Ecto neural progenitor cell (in vitro differentiated cells): Measurements from ENCODE around the gene BMERB1.

Experiments used
- DNase-seq: peaks from one replicate; pipeline ENCODE4 v3.0.0-alpha.2; 2018; ENCODE audit warnings: low spot score

The BMERB1 gene

DNA sequence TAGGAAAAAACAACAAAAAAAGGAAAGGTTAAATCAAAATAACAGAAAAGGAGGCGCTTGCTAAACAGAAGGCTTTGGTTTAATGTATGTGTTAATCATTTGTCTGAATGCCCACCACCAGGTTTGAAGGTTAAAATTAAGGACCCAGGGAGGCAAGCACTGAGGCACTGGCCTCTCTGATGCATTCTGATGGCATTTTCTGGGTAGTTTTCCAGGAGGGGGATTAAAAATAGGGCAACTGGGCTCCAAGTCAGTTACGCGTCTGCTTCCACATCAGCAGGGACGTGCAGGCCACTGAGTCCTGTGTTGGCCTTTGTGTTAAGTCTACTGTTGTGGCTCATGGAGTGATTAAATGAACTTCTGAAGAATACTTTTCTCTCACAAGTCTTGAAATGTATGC lies 181.6 kb downstream of the BMERB1 start:
- no peak for DNase-seq

DNA sequence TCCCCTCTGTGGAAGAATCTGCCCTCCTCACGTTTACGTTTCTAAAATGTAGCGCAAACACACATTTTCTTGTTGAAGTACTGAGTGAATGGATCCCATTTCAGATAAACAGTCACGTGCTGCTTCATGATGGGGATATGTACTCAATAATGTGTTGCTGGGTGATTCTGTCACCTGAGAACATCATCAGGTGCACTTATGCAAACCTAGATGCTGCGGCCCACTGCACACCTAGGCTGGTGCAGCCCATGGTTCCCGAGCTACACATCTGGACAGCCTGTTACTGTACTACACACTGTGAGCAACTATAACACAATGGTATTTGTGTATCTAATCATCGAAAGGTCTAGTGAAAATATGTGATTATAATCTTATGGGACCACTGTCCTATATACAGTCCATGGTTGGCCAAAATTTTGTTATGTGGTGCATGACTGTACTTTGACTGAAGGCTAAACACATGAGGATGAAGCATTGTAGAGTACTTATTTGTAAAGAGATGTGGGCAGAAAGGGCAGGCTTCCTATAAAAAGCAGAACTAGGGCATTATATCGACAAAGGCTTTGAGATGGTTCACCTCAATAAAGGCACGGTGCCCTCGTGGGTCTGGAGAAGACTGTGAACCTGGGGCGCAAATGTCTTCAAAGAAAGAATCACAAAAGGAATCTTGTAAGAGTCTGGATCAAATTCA lies 182.2 kb downstream of the BMERB1 start:
- DNase-seq, result no peak

DNA sequence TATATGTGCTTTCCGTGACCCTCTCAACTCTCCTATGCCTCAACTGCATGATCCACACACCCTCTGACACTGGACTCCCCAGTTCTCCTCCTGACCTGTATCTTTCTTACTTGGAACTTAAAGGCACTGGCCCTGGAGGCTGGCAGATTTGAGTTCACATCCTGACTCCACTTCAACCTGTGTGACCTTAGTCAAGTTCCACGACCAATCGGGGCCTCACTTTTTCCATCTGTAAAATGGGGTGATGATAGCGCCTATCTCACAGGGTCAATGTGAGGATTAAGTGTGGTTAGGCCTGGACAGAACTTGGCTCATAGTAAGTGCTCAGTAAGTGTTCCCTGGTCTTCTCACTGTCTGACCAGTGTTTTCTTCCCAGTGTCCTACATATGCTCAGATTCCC lies 183.5 kb downstream of the BMERB1 start:
- no peak for DNase-seq

DNA sequence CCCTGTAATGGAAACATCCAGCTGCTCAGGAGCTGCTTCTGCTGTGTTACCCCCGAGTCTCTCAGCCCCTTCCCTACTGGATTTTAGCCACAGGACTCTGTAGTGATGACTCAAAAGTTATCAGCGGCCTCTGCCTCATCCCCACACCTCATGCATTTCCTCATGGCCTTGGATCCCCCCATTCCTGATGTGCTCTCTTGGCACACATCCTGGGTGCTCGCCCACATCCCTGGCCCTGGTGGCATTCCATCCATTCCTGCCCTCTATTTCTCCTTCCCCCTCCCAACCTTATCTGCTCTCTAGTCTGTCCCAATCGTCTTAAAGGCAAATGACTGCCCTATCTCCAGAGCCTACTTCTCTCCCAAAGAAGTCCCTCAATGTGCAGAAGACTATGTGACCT lies 184.0 kb downstream of the BMERB1 start:
- DNase-seq, result no peak

DNA sequence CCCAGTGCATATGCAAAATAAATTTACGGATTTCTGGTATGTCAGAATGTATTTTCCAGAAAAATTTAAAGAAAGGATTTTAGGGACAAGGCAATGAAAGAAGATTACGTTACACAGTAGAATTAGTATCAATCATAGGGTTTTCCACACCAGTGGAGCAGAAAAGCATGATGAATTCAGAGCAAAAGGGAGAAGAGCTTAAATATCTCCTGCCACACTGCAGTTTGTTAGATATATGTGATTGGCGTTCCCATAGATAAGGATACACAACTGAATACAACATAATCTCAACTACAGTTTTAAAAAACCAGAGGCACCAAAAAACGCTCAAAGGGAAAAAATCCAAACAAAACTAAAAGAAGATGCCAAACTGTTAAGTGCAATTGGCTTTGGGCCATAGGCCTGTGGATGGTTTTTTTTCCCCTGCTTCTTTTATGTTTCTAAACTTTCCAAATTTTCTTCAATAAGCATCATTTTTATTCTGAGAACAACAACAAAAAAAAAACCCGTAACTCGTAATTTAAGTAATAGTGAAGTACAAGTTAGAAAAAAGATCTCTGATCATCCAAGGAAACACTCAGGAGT lies 186.3 kb downstream of the BMERB1 start:
- DNase-seq, result no peak

DNA sequence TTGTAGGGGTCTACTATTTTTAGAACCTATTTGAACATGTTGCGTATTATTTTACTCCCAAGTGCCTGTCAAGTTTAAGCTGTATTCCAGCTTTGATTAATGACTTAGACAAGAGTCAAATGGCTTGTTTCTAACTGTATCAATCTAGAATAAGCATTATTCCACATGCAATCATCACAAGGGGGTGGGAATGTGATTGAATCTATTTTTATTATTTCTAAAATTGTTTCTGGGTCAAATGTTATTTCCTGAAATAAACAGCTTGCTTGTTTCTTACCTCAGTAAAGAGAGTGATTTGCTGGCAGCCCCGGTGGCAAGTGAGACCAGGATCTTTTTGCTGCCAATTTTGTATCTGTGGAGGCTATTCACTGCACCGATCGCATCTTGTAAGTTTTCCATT lies 187.1 kb downstream of the BMERB1 start:
- DNase-seq, result no peak

DNA sequence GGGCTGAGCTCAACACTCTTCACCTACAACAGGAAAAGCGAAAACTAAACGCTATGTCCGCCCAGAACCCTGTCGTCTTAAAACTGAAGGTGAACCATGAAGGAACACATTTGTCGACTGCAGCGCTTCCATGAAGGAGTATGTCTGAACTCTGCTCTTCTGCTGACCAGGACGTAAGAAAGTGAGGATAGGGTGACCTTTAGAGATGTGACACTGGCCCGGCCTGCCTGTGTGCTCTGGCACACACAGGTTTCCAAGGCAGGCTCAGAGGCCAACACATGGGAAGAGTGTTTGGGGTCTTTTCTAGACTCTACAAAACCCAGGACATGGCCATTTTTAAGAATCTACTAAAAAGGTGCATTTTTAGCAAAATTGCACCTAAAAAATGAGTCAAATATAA lies 187.5 kb downstream of the BMERB1 start:
- DNase-seq, result no peak

DNA sequence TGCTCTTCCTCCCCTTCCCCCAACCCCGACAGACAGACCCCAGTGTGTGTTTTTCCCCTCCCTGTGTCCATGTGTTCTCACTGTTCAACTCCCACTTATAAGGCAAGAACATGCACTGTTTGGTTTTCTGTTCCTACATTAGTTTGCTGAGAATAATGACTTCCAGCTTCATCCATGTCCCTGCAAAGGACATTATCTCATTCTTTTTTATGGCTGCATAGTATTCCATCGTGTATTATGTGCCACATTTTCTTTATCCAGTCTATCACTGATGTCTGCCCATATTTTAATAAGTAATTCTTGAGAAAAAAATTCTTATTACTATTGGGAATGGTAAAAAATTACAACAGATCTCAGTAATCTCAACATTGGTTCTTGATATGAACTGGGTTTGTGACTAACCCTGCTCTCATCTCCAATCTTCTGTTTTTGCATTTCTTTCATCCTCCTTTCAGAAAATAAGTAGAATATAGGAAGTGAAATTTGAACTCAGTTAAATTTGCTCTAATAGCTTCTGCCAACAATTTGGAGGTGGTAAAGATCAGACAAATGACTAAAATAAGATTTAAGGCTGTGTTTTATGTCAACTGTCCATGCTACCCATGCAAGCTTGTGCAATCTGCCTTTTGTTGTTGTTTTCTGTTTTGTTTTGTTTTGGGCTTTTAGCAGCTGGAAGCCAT lies 197.5 kb downstream of the BMERB1 start:
- no peak for DNase-seq

DNA sequence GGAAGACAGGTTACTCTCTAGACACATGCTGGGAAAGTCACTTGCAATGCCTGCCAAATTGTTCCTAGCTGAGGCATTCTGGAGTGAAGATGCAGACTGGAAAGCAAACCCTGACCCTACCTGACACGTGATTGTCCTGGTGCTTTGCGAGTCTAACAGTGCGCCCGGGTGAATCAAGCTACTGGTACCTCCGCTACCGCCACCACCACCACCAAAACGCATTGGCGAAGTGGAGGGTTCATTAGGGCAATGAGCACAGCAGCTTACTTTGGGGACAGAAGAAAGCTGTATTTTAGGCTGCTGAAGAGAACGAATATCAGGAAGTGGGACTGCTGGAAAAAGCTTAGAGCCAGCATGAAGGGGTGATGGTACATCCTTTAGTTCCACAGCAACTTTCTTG lies 201.5 kb downstream of the BMERB1 start:
- DNase-seq, result no peak

DNA sequence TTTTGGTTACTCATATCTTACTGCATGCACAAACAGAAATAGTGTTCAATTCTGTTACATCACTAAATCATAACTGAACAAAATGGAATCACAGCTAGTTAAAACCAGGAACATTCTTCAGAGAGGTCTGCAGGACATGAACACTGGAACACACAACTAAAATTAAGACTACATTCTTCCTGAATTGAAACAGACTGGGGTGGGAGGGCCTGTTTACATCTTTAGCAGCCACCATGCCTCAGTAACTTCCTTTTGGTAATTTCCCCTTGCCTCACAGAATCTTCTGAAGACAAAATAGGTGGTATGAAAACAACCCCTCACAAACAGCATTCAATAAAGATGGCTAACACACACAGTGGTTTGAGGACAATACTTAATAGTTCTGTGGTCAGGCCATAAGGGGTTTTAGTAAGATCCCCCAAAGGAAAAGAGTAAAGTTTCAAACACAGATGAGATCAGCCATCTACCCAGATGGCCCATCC lies 202.0 kb downstream of the BMERB1 start:
- no peak for DNase-seq
